HG03108 (cell line): Measurements from ENCODE around the gene TBC1D16.

Source experiments
- ATAC-seq: cut with Tn5 transposase; IDR thresholded peaks from one replicate; pipeline ENCODE4 v1.9.1; 2021; ENCODE audit warnings: moderate library complexity; ENCODE audit not compliant: unreplicated experiment

Gene TBC1D16

DNA sequence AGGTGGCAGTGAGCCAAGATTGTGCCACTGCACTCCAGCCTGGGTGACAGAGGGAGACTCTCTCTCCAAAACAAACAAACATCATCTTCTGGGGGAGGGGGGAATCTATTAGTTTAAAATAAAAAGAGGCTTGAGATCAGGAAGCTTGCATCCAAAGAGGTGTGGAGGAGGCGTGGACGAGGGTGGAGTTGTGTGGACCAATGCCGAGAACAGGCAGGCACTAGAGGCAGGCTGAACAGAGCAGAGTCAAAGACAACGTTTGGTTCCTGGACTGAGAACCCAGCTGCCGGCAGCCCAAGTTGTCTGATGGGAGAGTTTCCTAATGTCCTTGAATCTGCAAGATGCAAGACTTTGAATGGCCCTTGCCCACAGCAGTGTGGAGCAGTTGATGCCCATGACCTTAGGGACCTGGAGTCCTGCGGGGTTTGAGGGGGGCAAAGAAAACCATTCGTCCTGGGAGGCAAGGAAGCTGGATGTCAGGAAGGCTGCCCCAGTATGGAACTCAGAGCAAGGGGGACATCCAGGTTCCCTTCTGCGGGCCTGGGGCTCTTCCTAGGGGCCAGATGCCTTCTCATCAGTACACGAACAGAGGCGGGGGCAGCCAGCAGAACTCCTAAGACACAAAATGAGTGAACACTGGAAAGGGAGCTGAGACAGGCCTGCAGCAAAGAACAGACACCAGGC, 9.2 kb downstream of the TBC1D16 start:
- no peak for ATAC-seq

DNA sequence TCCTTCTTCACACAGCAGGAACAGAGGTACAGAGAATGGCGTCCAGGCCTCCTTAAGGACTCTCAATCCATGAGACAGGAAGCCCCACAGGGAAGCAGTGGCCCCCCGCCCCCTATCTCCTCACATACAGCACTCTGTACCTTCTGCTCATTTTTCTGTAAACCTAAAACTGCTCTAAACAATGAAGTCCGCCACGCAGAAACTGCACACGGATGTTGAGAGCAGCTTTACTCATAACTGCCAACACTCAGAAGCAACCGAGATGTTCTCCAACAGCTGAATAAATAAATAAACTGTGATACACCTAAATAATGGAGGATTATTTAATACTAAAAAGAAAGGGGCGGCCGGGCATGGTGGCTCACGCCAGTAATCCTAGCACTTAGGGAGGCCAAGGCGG, 9.9 kb downstream of the TBC1D16 start:
- ATAC-seq: no peak

DNA sequence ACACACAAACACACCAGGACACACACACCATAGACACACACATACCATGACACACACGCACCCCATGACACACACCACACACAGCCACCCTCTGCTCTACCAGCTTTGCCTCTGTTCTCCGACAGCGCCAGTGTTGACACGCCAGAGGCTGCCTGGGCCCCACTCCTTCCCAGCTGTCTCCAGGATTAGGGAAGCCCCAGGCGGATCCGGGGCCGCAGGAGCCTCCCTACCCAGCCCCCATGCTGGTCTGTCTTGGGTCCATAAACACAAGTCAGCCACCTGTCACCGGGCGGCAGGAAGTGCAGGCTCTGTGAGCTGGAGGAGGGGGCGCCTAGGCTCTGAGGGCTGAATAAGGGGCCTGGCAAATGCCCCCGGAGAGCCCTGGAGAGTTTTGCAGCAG, 10.5 kb downstream of the TBC1D16 start:
- no peak for ATAC-seq

DNA sequence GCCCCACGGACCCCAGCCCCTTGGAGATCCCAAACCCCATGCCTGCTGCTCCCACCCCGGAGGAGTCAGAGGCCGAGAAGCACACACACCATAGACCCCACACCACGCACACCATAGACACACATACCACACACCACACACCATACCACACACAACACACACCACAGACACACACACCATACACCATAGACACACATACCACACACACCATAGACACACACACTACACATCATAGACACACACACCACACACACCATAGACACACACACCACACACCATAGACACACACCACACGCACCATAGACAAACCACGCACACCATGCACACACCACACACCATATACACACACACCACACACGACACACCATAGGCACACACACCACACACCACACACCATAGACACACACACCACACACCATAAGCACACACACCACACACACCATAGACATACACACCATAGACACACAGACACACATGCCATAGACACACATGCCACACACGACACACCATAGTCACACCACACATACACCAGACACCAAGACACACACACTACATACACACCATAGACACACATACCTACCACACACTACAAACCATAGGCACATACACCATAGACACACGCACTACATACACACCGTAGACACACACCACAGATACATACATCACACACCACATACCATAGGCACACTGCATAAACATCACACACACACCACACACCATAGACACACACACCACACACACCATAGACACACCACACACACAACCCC, 11.3 kb downstream of the TBC1D16 start:
- ATAC-seq: no peak

GRCh38 chr17:80023481-80024205, 12.0 kb downstream of the TBC1D16 start:
- no peak for ATAC-seq

GRCh38 chr17:80021600-80021999, 14.1 kb downstream of the TBC1D16 start:
- no peak for ATAC-seq

GRCh38 chr17:80018917-80019651, 16.6 kb downstream of the TBC1D16 start:
- no peak for ATAC-seq

DNA sequence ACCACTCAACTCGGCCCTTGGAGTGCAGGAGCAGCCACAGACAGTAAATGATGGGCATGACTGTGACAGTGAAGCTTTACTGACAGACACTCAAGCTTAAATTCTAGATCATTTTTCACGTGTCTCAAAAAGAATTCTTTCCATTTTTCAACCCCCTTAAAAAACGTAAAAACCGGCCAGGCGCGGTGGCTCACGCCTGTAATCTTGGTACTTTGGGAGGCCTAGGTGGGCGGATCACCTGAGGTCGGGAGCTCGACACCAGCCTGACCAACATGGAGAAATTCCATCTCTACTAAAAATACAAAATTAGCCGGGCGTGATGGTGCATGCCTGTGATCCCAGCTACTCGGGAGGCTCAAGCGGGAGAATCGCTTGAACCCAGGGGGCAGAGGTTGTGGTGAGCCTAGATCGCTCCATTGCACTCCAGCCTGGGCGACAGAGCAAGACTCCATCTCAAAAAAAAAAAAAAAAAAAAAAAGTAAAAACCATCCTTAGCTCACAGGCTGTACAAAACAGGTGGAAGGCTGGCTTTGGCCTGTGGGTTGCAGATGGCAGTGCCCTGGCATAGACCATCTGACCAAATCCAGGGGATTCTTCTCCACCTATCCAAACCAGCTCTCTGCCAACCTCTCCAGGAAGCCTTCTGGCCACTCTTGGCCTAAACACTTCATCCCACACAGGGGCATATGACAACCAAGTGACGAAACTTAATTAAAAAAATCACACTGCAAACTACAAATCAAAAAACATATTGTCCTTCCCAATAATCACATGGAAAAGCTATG, 18.3 kb downstream of the TBC1D16 start:
- ATAC-seq: no peak

DNA sequence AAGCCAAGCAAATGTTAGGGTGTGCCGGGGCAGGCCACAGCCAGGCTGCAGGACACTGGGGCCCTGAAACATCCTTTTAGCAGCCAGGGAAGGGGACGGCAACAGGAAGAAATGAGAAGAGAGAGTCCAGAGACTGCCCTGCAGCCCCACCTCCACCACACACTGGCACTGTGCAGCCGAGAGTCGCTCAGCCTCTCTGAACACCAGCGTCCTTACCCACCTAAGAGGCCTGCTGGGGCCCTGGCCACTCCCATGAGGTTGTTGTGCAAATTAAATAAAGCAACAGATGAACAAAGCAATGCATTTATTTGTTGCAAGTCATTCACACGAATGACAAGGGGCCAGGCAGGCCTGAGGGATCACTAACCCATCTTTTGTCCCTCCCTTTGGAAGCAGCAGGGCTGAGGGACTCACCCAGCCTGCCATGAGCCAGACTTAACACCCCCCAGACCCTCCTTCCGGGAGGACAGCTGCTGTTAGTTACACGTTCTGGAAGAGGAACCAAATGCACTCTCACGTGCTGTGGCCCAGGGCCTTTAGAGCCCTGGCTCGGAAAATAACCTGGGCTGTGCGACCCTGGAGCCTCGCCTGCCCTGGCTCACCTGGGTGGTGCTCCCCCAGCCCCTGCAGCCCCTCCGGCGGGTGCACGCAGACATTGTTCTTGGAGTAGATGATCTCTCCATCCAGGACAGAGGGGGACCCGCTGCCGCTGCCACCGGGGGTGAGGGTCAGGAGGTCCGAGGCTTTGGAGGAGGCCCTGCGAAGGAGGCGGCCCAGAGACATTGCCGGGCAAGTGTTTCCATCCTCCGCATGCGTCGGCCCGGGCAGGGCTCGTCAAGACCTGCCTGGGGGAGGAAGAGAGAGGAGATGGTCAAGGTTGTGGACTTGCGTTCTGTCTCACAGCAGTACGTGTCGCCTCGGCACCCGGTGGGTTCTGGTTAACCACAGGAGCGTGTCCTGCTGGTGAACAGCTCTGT, 22.6 kb downstream of the TBC1D16 start:
- ATAC-seq: no peak

DNA sequence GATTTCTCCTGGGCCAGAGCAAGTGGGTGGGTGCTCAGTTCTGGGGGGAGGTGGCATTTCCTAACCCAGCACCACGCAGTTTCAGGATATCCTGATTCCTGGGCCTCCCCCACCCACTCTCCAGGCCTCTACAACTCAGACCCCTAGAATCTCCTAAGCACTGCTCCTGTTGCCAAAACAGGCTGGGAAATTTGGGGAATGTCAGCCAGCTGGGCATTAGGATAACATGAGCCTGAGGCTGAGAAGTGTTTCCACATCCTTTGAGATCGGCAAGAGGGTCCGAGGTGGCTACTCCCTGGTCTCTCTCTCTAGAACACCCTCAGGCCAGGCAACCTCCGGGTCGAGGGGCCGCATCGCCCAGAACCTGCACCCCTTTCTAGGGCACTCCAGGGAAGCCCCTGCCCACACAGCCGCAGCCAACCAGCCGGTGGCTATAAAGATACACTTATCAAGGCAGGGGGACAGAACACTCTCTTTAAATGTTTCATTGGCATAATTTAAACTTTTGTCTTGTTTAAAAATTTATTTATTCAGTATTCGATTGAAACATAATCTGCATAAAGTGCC, 23.6 kb downstream of the TBC1D16 start:
- ATAC-seq: no peak

DNA sequence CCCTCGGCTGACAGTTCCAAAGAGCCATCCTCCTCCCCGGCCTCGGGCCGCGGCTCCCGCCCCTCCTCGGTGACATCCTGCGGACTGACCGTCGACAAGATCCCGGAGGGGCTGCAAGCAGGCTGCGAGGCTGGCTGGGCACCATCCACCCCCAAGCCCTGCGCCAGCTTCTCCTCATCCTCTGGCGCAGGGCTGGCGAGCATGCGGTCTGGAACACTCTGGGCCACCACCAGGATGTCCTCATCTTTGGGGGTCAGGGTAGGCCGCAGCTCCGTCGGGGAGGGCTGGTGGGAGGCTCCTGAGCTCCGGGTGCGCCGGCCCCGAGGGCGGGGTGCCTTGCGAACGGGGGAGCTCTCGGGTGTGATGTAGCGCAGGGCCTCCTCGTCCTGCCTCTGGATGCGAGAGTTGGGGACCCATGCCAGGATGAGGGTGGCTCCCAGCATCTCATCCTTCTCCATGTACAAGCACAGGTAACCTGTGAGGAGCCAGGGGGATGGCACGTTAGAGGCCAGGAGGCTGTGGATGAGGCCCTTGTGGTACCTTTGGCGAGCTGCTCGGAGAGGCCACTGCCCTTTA, 25.3 kb downstream of the TBC1D16 start:
- ATAC-seq: no peak

GRCh38 chr17:80009391-80010282, 26.0 kb downstream of the TBC1D16 start:
- no peak for ATAC-seq

DNA sequence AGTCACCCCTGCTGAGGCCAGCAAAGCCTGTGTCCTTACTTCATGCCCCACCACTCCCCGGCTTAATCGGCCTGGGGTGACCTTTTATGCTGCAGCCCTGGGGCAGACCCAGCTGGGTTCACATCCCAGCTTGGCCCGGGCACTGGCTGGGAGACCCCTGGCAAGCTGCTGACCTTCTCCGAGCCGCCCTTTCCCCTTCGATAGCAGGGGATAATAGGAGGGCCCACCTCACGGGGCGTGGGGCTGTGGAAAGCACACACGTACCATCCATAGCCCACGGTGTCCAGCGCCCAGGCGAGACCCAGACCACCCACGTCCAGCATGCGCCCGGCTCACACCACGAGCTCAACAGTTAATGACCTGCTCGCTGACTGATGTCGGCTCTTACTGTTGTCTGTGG, 26.8 kb downstream of the TBC1D16 start:
- no peak for ATAC-seq

DNA sequence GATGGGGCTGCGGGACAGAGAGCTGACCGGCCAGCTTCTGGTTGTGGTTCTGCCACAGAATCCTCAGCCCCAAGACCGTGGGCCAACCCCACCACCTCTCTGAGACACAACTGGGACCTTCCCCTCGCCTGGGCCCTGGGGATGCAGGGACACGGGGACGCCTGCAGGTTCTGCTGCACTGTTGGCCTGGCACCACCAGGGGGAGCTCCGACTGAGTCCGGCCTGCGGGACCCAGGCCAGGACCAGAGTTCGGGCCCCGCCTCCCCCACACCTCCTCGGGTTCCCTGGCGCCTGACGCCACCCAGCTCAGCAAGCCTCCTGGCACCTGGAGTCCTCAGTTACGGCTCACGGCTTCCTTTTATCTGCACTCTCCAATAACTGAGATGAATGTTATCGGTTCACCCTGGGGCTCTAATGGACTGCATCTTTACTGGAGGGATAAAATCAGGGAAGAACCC, 27.3 kb downstream of the TBC1D16 start:
- no peak for ATAC-seq

- no peak for ATAC-seq
These were observed 27.7 kb downstream of the TBC1D16 start for GRCh38 chr17:80007939-80008338.

DNA sequence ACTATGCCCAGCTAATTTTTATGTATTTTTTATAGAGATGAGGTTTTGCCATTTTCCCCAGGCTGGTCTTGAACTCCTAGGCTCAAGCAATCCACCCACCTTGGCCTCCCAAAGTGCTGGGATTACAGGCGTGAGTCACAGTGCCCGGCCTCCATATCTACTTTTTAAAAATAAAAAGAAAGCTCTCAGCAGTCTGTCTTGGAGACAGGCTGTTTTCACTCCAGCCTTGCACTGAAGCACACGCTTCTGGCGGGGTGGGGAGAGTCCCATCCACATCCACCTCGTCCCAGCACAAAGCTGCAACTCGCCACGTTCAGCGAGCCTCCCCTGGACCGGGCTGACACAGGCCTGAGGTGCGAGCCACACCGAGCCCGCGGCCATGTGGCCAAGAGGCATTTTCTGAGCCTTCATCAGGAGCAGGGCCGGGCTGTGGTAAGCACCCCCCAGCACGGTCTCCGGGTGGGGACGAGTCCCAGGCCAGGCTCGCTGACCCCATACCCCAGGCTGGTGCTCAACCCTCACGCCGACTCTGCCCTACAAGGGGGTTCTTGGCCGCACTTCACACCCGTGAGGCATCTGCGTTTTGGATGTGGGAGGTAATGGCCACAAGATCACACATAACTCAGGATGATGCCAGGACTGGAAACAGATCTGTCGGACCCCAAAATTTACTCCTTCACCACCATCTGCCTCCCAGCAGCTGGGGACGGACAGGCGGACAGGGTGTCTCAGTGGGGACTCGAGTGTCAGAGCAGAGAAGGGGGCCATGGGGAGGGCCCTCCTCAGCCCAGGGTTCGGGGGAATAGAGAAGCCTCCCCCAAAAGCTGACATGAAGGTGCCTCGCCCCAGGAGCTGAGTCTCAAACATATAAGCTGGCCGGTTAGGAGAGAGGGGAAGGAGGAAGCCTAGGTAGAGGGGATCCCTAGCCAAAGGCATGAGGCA, 28.6 kb downstream of the TBC1D16 start:
- no peak for ATAC-seq
